ENCODE results near the gene GBGT1.
A peak's percentile ranks its signal among the peaks of the same experiment; 100 is the strongest.

GBGT1 gene

DNA sequence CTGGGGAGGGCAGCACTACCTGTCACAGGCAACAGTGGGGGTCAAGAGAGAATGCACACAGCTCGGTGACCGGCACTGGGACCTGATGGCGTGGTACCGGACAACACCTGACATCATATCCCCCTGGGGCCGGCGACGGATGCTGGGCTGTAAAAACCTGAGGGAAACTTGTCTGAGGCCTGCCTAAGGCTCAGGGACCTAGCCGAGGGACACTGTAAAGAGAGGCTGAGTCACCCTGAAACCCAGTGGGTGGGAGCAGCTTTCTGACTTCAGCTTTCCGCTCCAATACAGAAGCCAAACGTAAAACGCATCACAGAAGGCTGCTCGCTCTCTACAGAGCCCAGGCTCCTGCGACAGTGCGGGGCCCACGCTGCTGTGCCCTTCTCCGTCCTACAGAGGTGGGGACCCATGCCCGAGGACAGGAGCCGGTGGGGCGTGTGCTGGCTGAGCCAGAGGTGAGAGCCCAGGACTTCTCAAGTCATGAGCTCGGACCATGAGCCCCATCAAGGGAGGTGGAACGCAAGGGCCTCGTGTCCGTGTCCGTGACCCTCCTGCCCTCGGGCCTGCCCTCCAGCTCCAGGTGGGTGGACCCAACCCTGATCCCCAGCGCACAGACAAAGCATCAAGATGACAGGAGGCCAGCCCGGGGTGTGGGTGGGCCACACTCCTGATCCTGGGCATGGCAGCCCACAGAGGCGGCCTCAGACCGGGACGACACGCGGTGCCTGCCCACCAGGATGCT lies 47.9 kb downstream of the GBGT1 start:
- no peak overlapping the region for H3K4me3 ChIP-seq (ENCODE audit: low read length)

DNA sequence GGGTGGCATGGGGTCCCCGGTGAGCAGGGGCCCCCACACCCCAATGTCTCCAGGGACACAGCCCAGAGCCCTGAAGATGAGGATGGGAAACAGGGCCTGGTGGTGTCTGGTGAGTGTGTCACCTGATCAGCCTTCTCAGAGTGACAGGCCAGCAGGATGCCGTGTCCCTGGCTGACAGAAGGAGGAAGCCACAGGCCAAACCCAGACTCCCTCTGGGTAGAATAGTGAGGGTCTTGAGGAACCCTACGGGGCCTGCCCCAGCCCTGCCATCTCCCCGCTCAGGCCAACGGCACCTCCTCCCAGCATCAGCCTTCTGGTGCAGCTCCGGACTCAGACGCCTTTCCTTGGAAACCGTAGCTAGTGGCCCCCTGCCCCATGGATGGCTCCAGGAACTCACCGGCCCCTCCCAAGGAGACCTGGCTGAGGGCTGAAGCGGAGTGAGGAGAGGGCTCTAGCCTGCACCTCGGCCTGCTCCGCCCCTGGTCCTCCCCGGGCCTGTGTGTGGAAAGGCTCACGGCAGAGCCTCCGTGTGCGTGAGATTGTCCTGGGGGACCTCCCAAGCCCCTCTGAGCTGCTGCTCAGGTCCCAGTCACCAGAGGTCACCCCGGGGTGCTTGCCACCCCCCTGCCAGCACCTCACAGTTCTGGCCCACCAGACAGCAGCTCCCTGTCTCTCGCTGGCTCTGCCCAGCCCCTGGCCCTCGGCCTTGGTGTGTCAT lies 48.7 kb downstream of the GBGT1 start:
- Histone ChIP-seq H3K27ac (ENCODE audit: low read depth, low read length) (peak overlapping the region; percentile 78), H3K27me3 (ENCODE audit: control insufficient read depth, insufficient read depth, low read length) (no peaks in the 10 kb centered on the region), H3K4me3 (ENCODE audit: low read length) (no peak overlapping the region), H3K4me1 (ENCODE audit: control insufficient read depth, insufficient read depth, low read length) (peaks cover 48% of the 10 kb centered on the region), H3K9ac (ENCODE audit: low read length) (no peak overlapping the region), H3K36me3 (ENCODE audit: control insufficient read depth, insufficient read depth, low read length) (peaks cover 3% of the 10 kb centered on the region)

More for the DNA sequence above, 47.9 kb downstream of the GBGT1 start:
- Histone ChIP-seq H3K9ac (ENCODE audit: low read length) (no peak overlapping the region), H3K36me3 (ENCODE audit: control insufficient read depth, insufficient read depth, low read length) (no peaks in the 10 kb centered on the region), H3K27ac (ENCODE audit: low read depth, low read length) (peak overlapping the region; percentile 78), H3K4me1 (ENCODE audit: control insufficient read depth, insufficient read depth, low read length) (peaks cover 48% of the 10 kb centered on the region), H3K27me3 (ENCODE audit: control insufficient read depth, insufficient read depth, low read length) (no peaks in the 10 kb centered on the region)

DNA sequence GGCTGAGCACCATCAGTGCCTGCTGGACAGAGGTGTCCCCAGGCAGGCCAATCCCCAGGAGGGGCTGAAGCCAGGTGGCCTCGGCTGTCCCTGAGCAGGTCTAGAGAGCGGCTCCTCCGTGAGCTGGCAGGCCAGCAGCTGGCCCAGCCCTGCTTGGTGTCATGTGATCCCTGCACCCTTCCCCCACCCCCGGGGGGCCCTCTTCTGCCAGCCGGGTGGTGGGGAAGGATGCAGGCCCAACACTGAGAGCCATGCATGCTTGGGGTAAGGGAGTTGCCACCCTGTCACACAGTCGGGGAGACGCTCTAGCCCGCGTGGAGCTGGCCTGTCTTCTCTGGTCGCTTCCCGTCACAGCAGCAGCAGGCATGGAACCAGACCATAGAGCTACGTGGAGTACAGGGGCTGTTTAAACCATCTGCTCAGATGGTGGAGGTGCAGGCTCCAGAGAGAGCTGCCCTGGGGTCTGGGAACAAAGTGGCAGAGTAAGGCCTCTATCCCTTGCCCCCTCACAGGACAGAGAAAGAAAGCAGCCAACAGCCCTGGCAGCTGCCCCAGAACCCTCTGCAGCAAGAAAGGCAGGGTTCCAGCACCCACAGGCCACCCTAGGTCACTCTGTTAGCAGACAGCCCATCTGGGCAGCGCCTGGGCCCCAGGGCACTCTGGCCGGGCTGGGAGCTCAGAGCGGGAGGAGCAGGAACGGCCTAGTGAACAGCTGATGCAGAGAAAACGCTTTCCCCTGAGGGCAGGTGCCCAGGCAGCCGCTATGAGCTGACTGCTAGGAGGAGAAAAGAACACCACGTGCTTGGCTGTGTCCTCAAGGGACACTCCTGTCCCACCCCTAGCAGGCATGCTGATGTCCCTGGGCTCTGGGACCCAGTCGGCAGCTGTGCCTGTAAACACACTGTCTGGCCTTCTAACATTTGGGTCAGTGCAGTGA lies 49.5 kb downstream of the GBGT1 start:
- Histone ChIP-seq H3K27ac (ENCODE audit: low read depth, low read length) (peak overlapping the region; percentile 78), H3K4me1 (ENCODE audit: control insufficient read depth, insufficient read depth, low read length) (peaks cover 40% of the 10 kb centered on the region), H3K27me3 (ENCODE audit: control insufficient read depth, insufficient read depth, low read length) (no peaks in the 10 kb centered on the region), H3K4me3 (ENCODE audit: low read length) (peak overlapping the region; percentile 27), H3K36me3 (ENCODE audit: control insufficient read depth, insufficient read depth, low read length) (peaks cover 9% of the 10 kb centered on the region), H3K9ac (ENCODE audit: low read length) (peak overlapping the region; percentile 10)

DNA sequence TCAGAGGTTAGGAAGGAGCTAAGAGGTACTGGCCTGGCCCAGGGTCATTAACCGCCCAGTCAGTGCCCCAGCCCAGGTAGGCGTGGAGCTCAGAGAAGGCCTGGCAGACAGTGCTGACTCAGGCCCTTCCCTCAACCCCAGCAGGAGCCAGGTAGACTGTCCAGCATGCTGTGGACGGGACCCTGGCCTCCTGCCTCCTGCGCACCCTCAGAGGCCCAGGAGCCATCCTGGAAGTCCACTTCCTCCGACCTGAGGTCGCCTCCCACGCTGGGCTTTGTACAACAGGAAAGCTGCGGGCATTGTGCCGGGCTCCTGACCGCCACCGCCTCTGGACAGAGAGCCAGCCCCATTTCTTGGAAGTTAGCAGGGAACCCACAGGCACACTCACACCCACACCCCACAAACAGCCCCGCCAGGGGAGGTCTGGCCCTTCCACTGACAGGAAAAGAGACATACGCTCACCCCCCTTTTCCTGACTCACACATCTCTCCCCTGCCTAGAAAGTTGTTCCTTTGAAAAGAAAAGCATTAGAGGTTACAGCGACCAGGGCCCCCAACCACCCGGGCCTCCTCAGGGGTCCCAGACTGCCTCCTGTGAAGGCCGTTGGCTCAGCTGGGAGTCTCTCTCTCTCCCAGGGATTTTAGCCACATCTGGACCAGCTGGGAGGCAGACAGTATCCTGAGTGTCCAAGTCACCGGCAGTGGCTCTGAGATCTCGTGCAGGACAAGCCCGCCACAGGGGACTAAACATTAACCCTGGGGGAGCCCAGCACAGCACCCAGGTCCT lies 50.4 kb downstream of the GBGT1 start:
- Histone ChIP-seq H3K27ac (ENCODE audit: low read depth, low read length) (peak overlapping the region; percentile 78), H3K27me3 (ENCODE audit: control insufficient read depth, insufficient read depth, low read length) (no peaks in the 10 kb centered on the region), H3K4me1 (ENCODE audit: control insufficient read depth, insufficient read depth, low read length) (peaks cover 35% of the 10 kb centered on the region), H3K9ac (ENCODE audit: low read length) (peak overlapping the region; percentile 10), H3K36me3 (ENCODE audit: control insufficient read depth, insufficient read depth, low read length) (peaks cover 17% of the 10 kb centered on the region), H3K4me3 (ENCODE audit: low read length) (peak overlapping the region; percentile 27)

DNA sequence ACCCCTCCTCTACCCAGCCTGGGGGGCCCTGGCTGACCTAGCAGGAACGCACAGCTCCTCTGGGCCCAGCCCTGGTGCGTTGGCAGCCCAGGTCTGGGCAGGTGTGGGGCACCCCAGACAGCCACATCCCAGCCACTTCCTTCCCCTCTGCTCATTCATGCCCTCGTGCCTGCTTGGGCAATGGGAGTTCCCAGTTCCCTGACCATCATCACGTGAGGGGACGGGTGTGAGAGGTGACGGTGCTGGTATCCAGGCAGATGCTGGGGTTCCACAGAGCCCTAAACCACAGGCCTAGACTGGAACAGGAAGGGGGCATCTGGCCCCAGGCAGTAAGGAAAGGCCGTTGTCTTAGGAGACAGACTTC lies 51.1 kb downstream of the GBGT1 start:
- peaks cover 24% of the 10 kb centered on the region for H3K36me3 ChIP-seq (ENCODE audit: control insufficient read depth, insufficient read depth, low read length)
- peak overlapping the region; percentile 78 for H3K27ac ChIP-seq (ENCODE audit: low read depth, low read length)
- H3K27me3 ChIP-seq (ENCODE audit: control insufficient read depth, insufficient read depth, low read length): no peaks in the 10 kb centered on the region
- H3K4me1 ChIP-seq (ENCODE audit: control insufficient read depth, insufficient read depth, low read length): peaks cover 31% of the 10 kb centered on the region
- H3K9ac ChIP-seq (ENCODE audit: low read length): no peak overlapping the region
- no peak overlapping the region for H3K4me3 ChIP-seq (ENCODE audit: low read length)

DNA sequence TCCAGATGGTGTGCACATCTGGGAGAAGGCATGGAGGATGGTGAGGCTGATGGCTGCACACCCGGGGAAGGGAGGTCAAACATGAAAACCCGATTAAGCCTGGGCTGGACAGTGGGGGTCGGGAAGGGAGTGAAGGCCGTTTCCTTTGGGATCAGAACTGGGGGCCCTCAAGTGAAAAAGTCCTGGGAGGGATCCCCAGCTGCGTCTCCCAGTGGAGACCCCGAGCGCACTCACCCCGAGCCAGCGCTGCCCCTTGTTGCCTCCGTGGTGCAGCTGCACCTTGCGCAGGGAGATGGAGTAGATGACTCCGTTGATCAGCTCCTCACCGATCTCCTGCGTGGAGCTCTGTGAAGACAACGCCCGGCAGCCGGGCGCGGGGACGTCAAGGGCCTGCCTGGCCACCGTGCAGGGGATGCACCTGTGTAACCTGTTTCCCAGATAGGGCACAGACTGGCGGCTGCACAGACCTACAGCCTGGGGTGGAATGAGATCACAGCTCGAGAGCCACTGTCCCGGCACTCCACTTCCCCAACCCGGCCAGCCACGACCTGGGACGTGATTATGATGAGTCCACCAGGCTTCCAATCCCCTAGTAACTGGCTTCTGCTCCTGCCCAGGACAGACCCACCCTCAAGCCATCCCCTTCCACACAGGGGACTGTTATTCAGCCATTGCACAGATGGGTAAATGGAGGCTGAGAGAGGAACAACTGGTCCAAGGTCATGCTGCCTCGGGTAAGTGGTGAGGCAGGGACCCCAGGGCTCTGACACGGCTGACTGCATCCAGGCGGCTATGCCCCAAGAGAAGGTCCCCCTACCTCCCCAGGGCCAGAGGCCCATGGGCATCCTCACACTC lies 51.7 kb downstream of the GBGT1 start:
- Histone ChIP-seq H3K9ac (ENCODE audit: low read length) (no peak overlapping the region), H3K27ac (ENCODE audit: low read depth, low read length) (no peak overlapping the region), H3K36me3 (ENCODE audit: control insufficient read depth, insufficient read depth, low read length) (peaks cover 24% of the 10 kb centered on the region), H3K4me3 (ENCODE audit: low read length) (no peak overlapping the region), H3K4me1 (ENCODE audit: control insufficient read depth, insufficient read depth, low read length) (peaks cover 25% of the 10 kb centered on the region), H3K27me3 (ENCODE audit: control insufficient read depth, insufficient read depth, low read length) (no peaks in the 10 kb centered on the region)

DNA sequence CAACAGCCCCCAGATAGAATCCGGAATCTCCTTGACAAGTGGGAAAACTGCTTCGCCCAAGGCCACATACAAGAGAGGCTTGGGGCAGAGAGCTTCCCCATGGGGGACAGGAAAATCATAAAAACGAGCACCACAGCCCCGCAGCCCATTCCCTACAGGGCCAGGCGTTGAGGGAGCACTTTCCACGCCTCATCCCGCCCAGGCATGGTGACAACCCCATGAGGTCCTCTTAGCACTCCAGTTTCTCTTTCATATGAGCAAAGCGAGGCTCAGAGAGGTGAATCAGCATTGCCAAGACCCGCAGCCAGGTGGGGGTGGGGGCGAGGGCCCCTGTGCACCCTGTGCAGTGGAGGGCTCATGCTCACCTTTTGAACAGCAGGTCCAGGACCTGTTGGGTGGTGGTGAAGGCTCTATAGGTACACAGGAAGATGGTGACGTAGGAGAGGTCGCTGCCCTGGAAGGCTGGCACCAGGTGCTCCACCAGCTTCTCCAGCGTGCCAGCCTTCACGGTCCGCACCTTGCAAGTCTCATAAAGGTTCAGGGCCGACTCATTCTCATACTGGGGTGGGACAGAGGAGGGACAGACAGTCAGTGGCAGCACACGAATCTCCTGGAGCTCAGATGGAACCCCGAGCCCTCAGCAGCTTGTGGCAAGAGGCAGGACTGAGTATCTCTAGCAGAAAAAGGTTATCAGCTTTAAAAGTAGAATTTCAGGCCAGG lies 53.6 kb downstream of the GBGT1 start:
- Histone ChIP-seq H3K4me1 (ENCODE audit: control insufficient read depth, insufficient read depth, low read length) (peaks cover 23% of the 10 kb centered on the region), H3K9ac (ENCODE audit: low read length) (no peak overlapping the region), H3K36me3 (ENCODE audit: control insufficient read depth, insufficient read depth, low read length) (peaks cover 40% of the 10 kb centered on the region), H3K27ac (ENCODE audit: low read depth, low read length) (no peak overlapping the region), H3K27me3 (ENCODE audit: control insufficient read depth, insufficient read depth, low read length) (no peaks in the 10 kb centered on the region), H3K4me3 (ENCODE audit: low read length) (no peak overlapping the region)

DNA sequence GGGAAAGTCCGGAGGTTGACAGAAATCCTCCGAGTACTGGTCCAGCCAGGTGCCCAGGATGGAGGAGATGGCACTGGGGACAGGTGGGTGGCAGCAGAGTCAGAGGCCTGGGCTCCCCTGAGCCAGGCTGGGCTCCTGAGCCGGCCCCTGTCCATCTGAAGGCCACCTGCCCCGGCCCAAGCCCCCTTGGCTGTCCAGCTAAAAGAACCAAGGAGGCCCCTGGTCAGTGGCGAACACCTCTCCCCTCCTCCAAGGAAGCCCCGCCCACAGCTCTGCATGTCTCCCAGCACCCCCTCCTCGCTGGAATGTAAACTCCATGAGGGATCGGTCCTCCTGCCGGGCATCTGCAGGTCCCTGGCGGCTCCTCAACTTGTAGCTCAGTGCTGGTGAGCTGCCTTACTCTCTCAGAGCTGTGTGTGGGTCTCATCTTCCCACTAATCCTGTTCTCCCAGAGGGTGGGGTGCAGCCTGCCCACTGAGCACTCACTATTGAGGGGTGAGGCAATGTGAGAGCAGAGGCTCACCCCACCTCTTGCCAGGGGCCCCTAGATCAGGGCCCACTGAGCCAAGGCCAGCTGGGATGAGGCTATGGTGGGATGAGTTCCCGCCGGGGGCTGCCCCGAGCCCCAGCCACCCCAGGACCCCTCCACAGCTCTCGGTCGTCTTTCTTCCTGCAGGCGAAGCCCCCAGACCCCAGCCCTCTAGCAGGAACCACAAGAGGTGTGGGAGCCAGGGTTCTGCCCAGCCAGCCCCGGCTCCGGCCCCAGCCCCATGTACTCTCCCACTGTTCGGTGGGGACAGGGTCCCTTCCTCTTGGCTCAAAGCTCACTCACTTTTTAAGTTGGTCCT lies 54.7 kb downstream of the GBGT1 start:
- Histone ChIP-seq H3K9ac (ENCODE audit: low read length) (no peak overlapping the region), H3K27ac (ENCODE audit: low read depth, low read length) (no peak overlapping the region), H3K36me3 (ENCODE audit: control insufficient read depth, insufficient read depth, low read length) (peaks cover 43% of the 10 kb centered on the region), H3K27me3 (ENCODE audit: control insufficient read depth, insufficient read depth, low read length) (no peaks in the 10 kb centered on the region), H3K4me3 (ENCODE audit: low read length) (no peak overlapping the region), H3K4me1 (ENCODE audit: control insufficient read depth, insufficient read depth, low read length) (peaks cover 13% of the 10 kb centered on the region)

DNA sequence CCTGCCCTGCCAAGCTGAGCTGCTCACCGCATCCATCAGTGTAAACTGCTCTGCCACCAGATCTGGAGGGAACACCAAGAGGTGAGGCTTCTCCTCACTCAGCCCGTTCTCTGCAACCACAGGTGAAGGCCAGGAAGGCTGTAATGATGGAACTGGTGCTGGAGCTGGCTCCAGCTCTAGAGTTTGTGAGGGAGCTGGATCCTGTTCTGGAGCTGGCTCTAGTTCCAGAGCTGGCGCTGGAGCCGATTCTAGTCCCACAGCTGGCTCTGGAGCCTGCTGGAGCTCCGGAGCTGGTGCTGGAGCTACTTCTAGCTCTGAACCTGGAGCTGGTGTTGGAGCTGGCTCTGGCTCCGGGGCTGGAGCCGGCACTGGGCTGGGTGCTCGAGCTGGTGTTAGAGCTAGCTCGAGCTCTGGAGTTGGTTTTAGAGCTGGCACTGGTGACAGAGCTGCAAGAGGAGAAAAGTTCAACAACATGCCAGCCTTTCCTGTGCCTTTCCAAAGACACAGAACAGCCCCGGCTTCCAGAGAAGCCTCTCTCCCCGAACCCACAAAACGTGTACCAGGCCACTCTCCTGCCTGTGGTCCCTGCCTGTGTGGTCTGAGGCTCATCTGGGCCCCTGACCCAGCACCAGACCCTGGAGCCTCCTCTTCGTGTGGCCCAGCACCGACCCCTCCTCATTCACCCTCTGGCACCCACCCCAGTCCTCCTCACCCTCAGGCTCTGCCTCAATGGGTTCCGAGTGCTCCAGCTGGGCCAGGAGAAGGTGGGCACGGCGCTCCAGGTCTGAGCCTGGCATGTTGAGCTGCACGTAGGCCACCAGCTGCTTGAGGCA lies 55.5 kb downstream of the GBGT1 start:
- Histone ChIP-seq H3K4me3 (ENCODE audit: low read length) (no peak overlapping the region), H3K4me1 (ENCODE audit: control insufficient read depth, insufficient read depth, low read length) (peaks cover 5% of the 10 kb centered on the region), H3K36me3 (ENCODE audit: control insufficient read depth, insufficient read depth, low read length) (peaks cover 43% of the 10 kb centered on the region), H3K27ac (ENCODE audit: low read depth, low read length) (no peak overlapping the region), H3K27me3 (ENCODE audit: control insufficient read depth, insufficient read depth, low read length) (no peaks in the 10 kb centered on the region), H3K9ac (ENCODE audit: low read length) (no peak overlapping the region)

Data from rectal smooth muscle tissue (tissue), 1 donor.